Adipocyte (in vitro differentiated cells): ENCODE measurements around the gene RHOV.
A peak's percentile ranks its signal among the peaks of the same experiment; 100 is the strongest.

ENCODE experiments used
- DNase-seq: peaks from one replicate; pipeline ENCODE4 v3.0.0-alpha.2; 2015; ENCODE audit warnings: low read depth
- H3K27me3 ChIP-seq: replicated peaks from 2 replicates; pipeline ENCODE4 v1.7.0; 2013; ENCODE audit warnings: mild to moderate bottlenecking, low read length, moderate library complexity; ENCODE audit not compliant: control insufficient read depth, insufficient read depth
- H3K36me3 ChIP-seq: 2 replicates; pipeline ENCODE4 v1.7.0; 2013; ENCODE audit warnings: low read length, mild to moderate bottlenecking, moderate library complexity; ENCODE audit not compliant: control insufficient read depth, insufficient read depth, severe bottlenecking
- H3K4me1 ChIP-seq: 2 replicates; pipeline ENCODE4 v1.7.0; 2013; ENCODE audit warnings: mild to moderate bottlenecking, low read length, moderate library complexity; ENCODE audit not compliant: control insufficient read depth, insufficient read depth
- H3K4me3 ChIP-seq: 2 replicates; pipeline ENCODE4 v1.7.0; 2013; ENCODE audit warnings: mild to moderate bottlenecking, low read length, moderate library complexity
- H3K9ac ChIP-seq: 2 replicates; pipeline ENCODE4 v1.7.0; 2013; ENCODE audit warnings: mild to moderate bottlenecking, low read length, moderate library complexity
- H3K9me3 ChIP-seq: 2 replicates; pipeline ENCODE4 v1.7.0; 2013; ENCODE audit warnings: mild to moderate bottlenecking, low read length, moderate library complexity; ENCODE audit not compliant: control insufficient read depth

The RHOV gene

DNA sequence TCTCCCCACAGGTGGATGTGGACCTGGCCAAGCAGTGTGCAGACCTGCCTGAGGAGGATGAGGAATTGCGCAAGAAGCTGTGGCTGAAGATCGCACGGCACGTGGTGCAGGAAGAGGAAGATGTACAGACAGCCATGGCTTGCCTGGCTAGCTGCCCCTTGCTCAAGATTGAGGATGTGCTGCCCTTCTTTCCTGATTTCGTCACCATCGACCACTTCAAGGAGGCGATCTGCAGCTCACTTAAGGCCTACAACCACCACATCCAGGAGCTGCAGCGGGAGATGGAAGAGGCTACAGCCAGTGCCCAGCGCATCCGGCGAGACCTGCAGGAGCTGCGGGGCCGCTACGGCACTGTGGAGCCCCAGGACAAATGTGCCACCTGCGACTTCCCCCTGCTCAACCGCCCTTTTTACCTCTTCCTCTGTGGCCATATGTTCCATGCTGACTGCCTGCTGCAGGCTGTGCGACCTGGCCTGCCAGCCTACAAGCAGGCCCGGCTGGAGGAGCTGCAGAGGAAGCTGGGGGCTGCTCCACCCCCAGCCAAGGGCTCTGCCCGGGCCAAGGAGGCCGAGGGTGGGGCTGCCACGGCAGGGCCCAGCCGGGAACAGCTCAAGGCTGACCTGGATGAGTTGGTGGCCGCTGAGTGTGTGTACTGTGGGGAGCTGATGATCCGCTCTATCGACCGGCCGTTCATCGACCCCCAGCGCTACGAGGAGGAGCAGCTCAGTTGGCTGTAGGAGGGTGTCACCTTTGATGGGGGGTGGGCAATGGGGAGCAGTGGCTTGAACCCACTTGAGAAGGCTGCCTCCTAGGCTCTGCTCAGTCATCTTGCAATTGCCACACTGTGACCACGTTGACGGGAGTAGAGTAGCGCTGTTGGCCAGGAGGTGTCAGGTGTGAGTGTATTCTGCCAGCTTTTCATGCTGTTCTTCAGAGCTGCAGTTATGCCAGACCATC is 28.8 kb upstream of the RHOV start:
- Histone ChIP-seq H3K9me3 (no peaks in the 10 kb centered on the region), H3K4me3 (no peak overlapping the region), H3K4me1 (peaks cover 16% of the 10 kb centered on the region), H3K9ac (no peak overlapping the region), H3K27me3 (no peaks in the 10 kb centered on the region), H3K36me3 (peaks cover 56% of the 10 kb centered on the region)
- DNase-seq: no peak

DNA sequence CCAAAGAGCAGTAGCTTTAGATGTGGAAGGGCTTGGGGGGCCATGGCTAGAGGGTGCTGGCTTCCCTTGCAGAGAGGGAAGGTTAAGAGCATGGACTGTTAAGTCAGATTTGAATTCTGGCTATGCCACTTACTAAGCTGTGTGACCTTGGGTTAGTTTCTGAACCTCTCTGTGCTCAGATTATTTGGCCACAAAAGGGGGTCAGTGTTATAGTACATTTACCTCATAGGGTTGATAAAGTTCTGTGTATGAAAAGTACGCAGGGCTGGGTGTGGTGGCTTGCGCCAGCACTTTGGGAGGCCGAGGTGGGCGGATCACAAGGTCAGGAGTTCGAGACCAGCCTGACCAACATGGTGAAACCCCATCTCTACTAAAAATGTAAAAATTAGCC is 27.0 kb upstream of the RHOV start:
- no peaks in the 10 kb centered on the region for H3K27me3 ChIP-seq
- H3K4me3 ChIP-seq: no peak overlapping the region
- H3K9me3 ChIP-seq: no peaks in the 10 kb centered on the region
- H3K36me3 ChIP-seq: peaks cover 63% of the 10 kb centered on the region
- H3K9ac ChIP-seq: no peak overlapping the region
- no peak for DNase-seq
- peaks cover 10% of the 10 kb centered on the region for H3K4me1 ChIP-seq

DNA sequence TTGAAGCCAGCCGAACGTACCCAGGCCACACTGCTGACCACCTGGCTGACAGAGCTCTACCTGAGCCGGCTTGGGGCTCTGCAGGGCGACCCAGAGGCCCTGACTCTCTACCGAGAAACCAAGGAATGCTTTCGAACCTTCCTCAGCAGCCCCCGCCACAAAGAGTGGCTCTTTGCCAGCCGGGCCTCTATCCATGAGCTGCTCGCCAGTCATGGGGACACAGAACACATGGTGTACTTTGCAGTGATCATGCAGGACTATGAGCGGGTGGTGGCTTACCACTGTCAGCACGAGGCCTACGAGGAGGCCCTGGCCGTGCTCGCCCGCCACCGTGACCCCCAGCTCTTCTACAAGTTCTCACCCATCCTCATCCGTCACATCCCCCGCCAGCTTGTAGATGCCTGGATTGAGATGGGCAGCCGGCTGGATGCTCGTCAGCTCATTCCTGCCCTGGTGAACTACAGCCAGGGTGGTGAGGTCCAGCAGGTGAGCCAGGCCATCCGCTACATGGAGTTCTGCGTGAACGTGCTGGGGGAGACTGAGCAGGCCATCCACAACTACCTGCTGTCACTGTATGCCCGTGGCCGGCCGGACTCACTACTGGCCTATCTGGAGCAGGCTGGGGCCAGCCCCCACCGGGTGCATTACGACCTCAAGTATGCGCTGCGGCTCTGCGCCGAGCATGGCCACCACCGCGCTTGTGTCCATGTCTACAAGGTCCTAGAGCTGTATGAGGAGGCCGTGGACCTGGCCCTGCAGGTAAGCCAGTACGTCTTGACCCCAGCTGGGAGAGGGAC is 26.4 kb upstream of the RHOV start:
- no peaks in the 10 kb centered on the region for H3K9me3 ChIP-seq
- no peaks in the 10 kb centered on the region for H3K27me3 ChIP-seq
- H3K4me3 ChIP-seq: no peak overlapping the region
- DNase-seq: no peak
- H3K9ac ChIP-seq: no peak overlapping the region
- H3K4me1 ChIP-seq: peaks cover 10% of the 10 kb centered on the region
- H3K36me3 ChIP-seq: peaks cover 63% of the 10 kb centered on the region

DNA sequence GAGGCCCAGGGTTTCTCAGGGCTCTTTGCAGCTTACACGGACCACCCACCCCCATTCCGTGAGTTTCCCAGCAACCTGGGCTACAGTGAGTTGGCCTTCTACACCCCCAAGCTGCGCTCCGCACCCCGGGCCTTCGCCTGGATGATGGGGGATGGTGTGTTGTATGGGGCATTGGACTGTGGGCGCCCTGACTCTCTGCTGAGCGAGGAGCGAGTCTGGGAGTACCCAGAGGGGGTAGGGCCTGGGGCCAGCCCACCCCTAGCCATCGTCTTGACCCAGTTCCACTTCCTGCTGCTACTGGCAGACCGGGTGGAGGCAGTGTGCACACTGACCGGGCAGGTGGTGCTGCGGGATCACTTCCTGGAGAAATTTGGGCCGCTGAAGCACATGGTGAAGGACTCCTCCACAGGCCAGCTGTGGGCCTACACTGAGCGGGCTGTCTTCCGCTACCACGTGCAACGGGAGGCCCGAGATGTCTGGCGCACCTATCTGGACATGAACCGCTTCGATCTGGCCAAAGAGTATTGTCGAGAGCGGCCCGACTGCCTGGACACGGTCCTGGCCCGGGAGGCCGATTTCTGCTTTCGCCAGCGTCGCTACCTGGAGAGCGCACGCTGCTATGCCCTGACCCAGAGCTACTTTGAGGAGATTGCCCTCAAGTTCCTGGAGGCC is 25.6 kb upstream of the RHOV start:
- Histone ChIP-seq H3K9me3 (no peaks in the 10 kb centered on the region), H3K27me3 (no peaks in the 10 kb centered on the region), H3K4me1 (peaks cover 10% of the 10 kb centered on the region), H3K9ac (no peak overlapping the region), H3K36me3 (peaks cover 59% of the 10 kb centered on the region), H3K4me3 (no peak overlapping the region)
- DNase-seq: no peak

DNA sequence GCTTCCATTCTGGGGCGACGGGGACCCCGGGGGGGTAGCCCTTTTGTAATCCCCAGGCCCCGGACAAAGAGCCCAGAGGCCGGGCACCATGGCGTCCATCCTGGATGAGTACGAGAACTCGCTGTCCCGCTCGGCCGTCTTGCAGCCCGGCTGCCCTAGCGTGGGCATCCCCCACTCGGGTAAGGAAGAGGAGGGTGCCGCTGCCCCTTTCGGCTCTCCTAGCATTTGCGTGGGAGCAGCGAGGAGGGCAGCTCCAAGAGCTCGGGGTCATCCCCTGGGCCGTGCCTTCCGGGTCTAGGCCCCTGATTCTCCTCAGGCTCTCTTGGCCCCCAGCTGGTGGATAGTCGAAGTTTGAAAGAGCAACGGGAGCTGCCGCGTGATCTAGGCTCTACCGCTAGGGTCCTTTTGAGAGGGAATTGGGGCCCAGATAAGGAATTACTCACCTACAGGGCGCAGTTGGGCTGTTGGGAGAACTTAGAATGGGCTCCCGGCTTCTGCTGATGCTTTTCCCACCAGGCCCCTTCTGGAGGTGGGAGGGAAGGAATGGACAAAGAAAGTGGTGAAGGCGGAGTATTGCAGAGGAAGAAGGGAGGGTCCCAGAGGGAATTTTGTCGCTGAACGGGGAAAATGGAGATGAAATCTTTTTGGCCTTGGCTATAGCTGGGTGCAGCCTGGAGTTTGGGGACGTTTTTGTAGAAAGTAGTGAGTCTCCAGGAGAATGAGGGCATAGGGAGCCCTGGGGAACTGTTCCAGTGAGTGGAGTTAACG is 20.8 kb upstream of the RHOV start:
- Histone ChIP-seq H3K4me1 (peaks cover 14% of the 10 kb centered on the region), H3K9ac (peak overlapping the region; percentile 88), H3K4me3 (peak overlapping the region; percentile 88), H3K36me3 (peaks cover 25% of the 10 kb centered on the region), H3K27me3 (no peaks in the 10 kb centered on the region), H3K9me3 (no peaks in the 10 kb centered on the region)
- peak; percentile 92 for DNase-seq

DNA sequence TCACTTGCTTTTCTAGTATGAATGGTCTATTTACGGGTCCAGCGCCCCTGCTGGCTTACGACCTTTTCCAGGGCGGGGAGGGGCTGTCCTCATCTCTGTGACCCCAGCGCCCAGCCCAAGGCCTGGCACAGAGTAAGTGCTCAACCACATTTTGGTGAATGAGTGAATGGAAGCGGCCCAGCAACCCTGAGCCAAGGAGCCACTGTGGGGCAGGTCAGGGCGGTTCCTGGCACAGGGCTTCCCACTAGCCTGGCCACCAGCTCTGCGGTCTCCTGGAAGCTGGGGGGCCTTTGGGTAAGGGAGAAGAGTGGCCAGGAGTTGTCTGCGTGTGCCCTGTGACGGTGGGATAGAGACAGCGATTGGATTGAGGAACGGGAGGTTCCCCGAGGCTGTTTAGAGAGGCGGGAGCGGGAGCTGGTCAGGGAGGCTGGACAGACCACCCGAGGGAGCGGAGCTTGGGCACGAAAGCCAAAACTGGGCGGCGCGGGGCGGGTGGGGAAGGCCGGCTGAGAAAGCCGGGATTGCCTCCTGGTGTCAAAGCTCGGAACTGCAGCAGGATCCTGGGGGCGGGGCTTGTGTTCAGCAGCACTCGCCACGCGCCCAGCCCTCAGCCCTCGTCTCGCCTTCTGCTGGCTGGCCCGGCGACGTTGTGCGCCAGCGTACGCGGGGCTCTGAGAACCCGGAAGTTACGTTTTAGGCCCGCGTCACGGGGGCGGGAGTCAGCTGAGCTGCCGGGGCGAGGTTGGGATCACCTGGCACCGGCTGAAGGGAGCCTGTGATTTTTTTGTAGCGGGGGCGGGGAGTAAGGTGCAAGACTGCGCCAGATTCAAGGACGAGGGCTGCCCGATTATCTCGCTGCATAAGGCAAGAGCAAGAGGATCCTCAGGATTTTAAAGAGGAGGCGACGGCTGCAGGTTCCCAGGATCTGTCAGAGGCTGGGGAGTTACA is 20.0 kb upstream of the RHOV start, which contains the start of gene VPS18:
TSS of gene VPS18 (plus strand) at position 718 of the 948 bp plus-strand sequence. CDS start 319 bp downstream, outside the sequence.
- Histone ChIP-seq H3K27me3 (no peaks in the 10 kb centered on the region), H3K9ac (peak within 1 kb of the TSS; percentile 88), H3K9me3 (no peaks in the 10 kb centered on the region), H3K36me3 (peaks cover 16% of the 10 kb centered on the region), H3K4me1 (peaks cover 14% of the 10 kb centered on the region), H3K4me3 (peak within 1 kb of the TSS; percentile 88)
- DNase-seq: peak; percentile 99

DNA sequence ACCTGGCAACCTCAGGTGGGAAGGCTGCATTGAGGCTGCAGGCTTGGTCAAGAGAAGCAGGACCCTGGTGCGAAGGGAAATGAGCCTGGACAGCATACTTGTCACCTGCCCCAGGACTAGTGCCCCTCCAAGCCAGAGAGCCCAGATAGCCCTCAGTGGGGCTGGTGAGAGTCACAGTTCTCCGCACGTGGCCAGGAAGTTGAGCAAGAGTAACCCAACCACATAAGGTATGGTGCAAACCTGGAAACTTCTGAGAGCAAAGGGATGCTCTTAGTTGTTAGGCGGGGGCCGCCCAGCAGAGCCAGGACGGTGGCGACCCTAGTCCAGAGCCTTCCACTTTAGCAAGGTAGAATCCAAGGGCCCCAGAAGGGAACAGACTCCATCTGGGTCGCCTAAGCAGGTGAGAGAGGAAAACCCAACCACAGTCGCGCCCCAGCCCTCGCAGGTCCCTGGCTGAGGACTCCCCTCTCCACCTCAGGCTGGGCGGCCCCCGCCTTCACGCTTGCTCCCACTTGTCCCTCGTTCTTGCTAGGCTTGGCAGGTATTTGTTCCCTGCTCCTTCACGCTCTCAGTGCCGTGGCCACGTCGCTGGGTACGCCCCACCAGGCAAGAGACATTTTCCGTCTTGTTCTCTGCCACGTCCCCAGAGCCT is 19.1 kb upstream of the RHOV start:
- H3K4me3 ChIP-seq: no peak overlapping the region
- peaks cover 14% of the 10 kb centered on the region for H3K4me1 ChIP-seq
- peak overlapping the region; percentile 84 for H3K9ac ChIP-seq
- no peak for DNase-seq
- peaks cover 8% of the 10 kb centered on the region for H3K36me3 ChIP-seq
- H3K27me3 ChIP-seq: no peaks in the 10 kb centered on the region
- H3K9me3 ChIP-seq: no peaks in the 10 kb centered on the region

DNA sequence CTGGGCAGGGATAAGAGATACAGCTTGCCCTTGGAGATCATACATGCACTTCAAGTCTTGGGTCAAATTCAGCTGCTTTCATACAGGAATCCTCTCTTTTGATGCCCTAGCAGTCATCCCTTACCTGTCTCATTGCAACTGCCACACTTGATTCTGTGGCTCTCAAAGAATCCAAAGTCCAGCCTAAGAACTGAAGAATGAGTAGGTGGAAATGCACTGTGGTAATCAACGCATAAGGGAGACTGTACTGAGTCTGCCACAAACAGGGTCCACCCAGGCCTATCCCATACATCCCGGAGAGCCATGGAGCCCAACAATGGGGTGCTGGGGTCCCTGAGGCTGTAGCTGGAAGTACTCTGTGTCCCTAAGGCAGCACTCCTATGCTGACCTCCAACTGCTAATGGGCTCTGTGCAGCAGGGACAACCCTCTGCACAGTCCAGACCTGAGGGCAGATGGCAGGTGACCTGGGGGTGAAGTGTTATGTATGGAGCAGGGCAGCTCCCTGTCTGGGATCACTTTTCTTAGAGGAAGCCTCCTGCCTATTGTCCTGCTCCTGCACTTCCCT is 18.5 kb upstream of the RHOV start:
- H3K9ac ChIP-seq: no peak overlapping the region
- H3K36me3 ChIP-seq: peaks cover 5% of the 10 kb centered on the region
- H3K9me3 ChIP-seq: no peaks in the 10 kb centered on the region
- no peak overlapping the region for H3K4me3 ChIP-seq
- H3K27me3 ChIP-seq: no peaks in the 10 kb centered on the region
- peaks cover 14% of the 10 kb centered on the region for H3K4me1 ChIP-seq
- no peak for DNase-seq

DNA sequence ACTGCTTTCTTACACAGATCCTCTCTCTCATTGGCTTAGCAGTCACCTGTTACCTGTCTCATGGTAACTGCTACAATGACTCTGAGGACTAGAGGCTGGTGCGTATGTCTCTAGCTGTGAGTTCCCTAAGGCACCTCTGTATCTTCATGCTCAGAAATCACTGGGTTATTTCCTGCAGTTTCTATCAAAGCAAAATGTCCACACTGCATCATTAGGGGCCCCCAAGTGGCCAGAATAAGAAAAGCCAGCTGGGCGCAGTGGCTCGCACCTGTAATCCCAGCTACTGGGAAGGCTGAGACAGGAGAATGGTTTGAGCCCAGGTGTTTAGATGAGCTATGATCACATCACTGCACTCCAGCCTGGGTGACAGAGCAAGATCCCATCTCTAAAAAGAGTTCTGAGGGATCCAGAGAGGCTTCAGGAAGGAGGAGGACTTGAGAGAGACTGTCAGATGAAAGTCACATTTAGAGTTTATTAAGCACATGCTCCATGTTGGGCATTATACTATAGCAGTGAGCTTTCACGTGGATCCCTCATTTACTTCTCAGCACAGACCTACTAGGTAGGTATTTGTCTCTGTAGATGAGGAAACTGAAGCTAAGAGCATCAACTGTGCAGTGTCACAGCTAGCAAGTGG is 17.9 kb upstream of the RHOV start:
- Histone ChIP-seq H3K9me3 (no peaks in the 10 kb centered on the region), H3K27me3 (no peaks in the 10 kb centered on the region), H3K9ac (no peak overlapping the region), H3K4me1 (peaks cover 14% of the 10 kb centered on the region), H3K36me3 (no peaks in the 10 kb centered on the region), H3K4me3 (no peak overlapping the region)
- peak; percentile 76 for DNase-seq
